ENCODE results near the gene UBFD1. TPM values are rescaled to one million over a fixed set of nuclear protein-coding genes. Genes with fewer than 3 reads are reported as not detected.
"Not testable (repeated sequence)": the region's sequence is repeated elsewhere in the genome, so short reads cannot be mapped to it uniquely, and the experiment has no call there.

The UBFD1 gene
- total RNA-seq, 2 donors from 2014 or later, result 42.0 to 57.0 TPM

DNA sequence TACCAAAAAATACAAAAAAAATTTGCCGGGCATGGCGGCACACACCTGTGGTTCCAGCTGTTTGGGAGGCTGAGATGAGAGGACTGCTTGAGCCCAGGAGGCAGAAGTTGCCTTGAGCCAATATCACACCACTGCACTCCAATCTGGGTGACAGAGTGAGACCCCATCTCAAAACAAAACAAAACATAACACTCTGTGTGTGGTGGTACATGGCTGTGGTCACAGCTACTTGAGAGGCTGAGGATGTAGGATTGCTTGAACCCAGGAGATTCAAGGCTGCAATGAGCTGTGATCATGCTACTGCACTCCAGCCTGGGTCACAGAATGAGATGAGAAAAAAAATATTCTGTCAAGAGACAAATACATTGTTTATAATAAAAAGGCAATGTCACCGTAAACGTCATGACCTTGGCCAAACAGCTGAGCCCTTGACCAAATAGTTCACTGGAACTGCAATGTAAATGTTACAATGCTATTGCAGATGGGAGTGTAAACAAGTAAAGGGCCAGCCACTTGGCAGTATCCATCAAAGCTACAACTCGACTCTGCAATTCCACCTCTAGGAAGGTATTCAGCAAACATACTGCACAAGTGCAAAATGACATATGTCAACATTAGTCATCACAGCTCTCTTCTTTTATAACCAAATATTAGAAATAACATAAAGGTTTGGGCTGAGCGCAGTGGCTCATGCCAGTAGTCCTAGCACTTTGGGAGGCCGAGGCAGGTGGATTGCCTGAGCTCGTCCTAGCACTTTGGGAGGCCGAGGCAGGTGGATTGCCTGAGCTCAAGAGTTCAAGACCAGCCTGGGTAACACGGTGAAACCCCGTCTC lies 17.3 kb upstream of the UBFD1 start:
- ATAC-seq (no peak), DNase-seq (no peak)
- H3K27me3 ChIP-seq, result no peaks in the 10 kb centered on the region
- H3K36me3 ChIP-seq (replicated peaks in 1 of 2; ENCODE audit: insufficient read depth in 1 of 2, low read depth in 2 of 2), result peaks cover 0 to 13% of the 10 kb centered on the region in 2 donors
- H3K27ac ChIP-seq, result no peak overlapping the region
- intact Hi-C loops (cut with DNase I), result no loop called here
- H3K4me3 ChIP-seq, result no peak overlapping the region
- no peaks in the 10 kb centered on the region for H3K9me3 ChIP-seq
- 77 to 81% methylated on average over 11 of the region's 11 CpGs for whole genome bisulfite sequencing, 2 donors
- peaks cover 5% of the 10 kb centered on the region for H3K4me1 ChIP-seq
- no peak for TF ChIP-seq POLR2A (IDR thresholded peaks at IDR 0.05)
- TF ChIP-seq, protein P1, sequence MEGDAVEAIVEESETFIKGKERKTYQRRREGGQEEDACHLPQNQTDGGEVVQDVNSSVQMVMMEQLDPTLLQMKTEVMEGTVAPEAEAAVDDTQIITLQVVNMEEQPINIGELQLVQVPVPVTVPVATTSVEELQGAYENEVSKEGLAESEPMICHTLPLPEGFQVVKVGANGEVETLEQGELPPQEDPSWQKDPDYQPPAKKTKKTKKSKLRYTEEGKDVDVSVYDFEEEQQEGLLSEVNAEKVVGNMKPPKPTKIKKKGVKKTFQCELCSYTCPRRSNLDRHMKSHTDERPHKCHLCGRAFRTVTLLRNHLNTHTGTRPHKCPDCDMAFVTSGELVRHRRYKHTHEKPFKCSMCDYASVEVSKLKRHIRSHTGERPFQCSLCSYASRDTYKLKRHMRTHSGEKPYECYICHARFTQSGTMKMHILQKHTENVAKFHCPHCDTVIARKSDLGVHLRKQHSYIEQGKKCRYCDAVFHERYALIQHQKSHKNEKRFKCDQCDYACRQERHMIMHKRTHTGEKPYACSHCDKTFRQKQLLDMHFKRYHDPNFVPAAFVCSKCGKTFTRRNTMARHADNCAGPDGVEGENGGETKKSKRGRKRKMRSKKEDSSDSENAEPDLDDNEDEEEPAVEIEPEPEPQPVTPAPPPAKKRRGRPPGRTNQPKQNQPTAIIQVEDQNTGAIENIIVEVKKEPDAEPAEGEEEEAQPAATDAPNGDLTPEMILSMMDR (IDR thresholded peaks at IDR 0.05), result no peak

DNA sequence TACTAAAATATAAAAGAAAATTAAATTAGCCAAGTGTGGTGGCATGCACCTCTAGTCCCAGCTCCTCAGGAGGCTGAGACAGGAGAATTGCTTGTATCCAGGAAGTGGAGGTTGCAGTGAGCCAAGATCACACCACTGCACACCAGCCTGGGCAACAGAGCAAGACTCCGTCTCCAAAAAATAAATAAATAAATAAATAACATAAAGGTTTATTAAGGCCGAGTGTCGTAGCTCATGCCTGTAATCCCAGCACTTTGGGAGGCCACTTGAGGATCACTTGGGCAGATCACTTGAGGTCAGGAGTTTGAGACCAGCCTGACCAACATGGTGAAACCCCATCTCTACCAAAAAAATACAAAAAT lies 16.7 kb upstream of the UBFD1 start:
- H3K27ac ChIP-seq; H3K4me3 ChIP-seq; DNase-seq; ATAC-seq; H3K27me3 ChIP-seq; intact Hi-C loops (cut with DNase I); H3K4me1 ChIP-seq; H3K9me3 ChIP-seq: not testable (repeated sequence)
- peaks cover 0 to 18% of the 10 kb centered on the region in 2 donors for H3K36me3 ChIP-seq (replicated peaks in 1 of 2; ENCODE audit: insufficient read depth in 1 of 2, low read depth in 2 of 2)
- 93 to 96% methylated on average over 3 of the region's 3 CpGs for WGBS, 2 donors

DNA sequence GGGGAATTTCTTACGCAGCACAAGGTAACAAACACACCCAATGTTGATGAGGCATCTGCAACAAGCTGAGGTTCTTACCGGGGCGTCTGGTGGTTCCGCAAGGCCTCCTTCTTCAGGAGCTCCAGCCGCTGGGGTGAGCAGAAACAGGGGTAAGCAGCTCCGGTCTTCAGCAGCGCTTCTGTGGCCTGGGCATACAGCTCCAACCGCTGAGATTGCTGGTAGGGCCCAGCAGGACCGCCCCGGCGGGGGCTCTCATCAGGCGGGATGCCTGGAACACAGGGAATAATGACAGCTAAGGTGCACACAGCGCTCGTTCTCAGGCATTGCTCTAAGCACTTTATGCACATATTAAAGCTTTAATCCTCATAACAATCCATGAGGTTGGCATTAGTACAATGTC lies 13.1 kb upstream of the UBFD1 start:
- Histone ChIP-seq H3K4me3 (no peak overlapping the region), H3K36me3 (replicated peaks in 1 of 2; ENCODE audit: insufficient read depth in 1 of 2, low read depth in 2 of 2) (peaks cover 8 to 27% of the 10 kb centered on the region in 2 donors), H3K9me3 (no peaks in the 10 kb centered on the region), H3K27me3 (no peaks in the 10 kb centered on the region), H3K27ac (no peak overlapping the region), H3K4me1 (peaks cover 5% of the 10 kb centered on the region)
- DNase-seq, result no peak
- intact Hi-C loops (cut with DNase I), result no loop called here
- TF ChIP-seq, protein P1 (IDR thresholded peaks at IDR 0.05), result no peak
- no peak for TF ChIP-seq POLR2A (IDR thresholded peaks at IDR 0.05)
- 92 to 100% methylated on average over 12 to 14 of the region's 14 CpGs for WGBS, 2 donors
- ATAC-seq, result no peak

DNA sequence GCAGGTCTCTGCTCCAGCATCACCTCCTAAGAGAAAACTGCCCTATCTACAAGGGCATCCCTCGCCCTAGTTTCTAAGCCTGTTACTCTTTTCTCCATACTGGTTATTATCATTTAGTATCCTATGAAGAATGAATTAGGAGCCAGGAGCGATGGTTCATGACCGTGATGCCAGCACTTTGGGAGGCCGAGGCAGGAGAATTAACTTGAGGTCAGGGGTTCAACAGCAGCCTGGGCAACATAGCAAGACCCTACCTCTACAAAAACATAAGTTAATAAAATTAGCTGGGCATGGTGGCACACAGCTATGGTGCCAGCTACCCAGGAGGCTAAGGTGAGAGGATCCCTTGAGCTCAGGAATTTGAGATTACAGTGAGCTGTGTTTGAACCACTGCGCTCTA lies 7.6 kb upstream of the UBFD1 start:
- Histone ChIP-seq H3K4me1 (no peaks in the 10 kb centered on the region), H3K9me3 (no peaks in the 10 kb centered on the region), H3K27me3 (no peaks in the 10 kb centered on the region), H3K4me3 (no peak overlapping the region), H3K36me3 (replicated peaks in 1 of 2; ENCODE audit: insufficient read depth in 1 of 2, low read depth in 2 of 2) (peaks cover 17 to 33% of the 10 kb centered on the region in 2 donors), H3K27ac (no peak overlapping the region)
- intact Hi-C loops (cut with DNase I), result loop anchor here (10.0 kb wide), 1 partner anchor 45 kb away; no protein-coding TSS in a partner anchor
- TF ChIP-seq, protein P1 (IDR thresholded peaks at IDR 0.05), result no peak
- TF ChIP-seq POLR2A (IDR thresholded peaks at IDR 0.05), result no peak
- 94 to 95% methylated on average over 5 of the region's 5 CpGs for WGBS, 2 donors
- no peak for ATAC-seq
- no peak for DNase-seq

DNA sequence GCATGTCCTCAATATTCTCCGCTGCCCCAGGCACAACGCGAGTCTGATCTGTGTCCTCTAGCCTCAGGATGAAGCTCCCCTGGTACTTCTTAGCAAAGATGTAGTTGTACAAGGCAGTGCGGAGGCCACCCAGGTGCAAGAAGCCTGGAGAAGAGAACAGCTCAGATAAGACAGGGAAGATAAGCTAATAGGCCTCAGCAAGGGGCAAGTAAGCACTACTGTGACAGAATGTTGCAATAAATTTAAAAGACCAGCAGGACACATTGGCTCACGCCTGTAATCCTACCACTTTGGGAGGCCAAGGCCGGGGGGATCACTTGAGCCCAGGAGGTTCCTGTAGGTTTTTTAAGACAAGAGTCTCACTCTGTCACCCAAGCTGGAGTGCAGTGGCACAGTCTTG lies 5.4 kb upstream of the UBFD1 start:
- Histone ChIP-seq H3K4me1 (peaks cover 11% of the 10 kb centered on the region), H3K36me3 (replicated peaks in 1 of 2; ENCODE audit: insufficient read depth in 1 of 2, low read depth in 2 of 2) (peaks cover 17 to 22% of the 10 kb centered on the region in 2 donors), H3K27ac (no peak overlapping the region), H3K9me3 (no peaks in the 10 kb centered on the region), H3K4me3 (no peak overlapping the region), H3K27me3 (no peaks in the 10 kb centered on the region)
- intact Hi-C loops (cut with DNase I), result loop anchor here (10.0 kb wide), 1 partner anchor 47 kb away; no protein-coding TSS in a partner anchor
- ATAC-seq, result no peak
- TF ChIP-seq, protein P1 (IDR thresholded peaks at IDR 0.05), result no peak
- TF ChIP-seq POLR2A (IDR thresholded peaks at IDR 0.05), result no peak
- no peak for DNase-seq
- 74 to 86% methylated on average over 6 of the region's 6 CpGs for WGBS, 2 donors

All from body of pancreas (tissue), 4 donors.